Activated CD4-positive, alpha-beta T cell treated with anti-CD3 and anti-CD28 coated beads for 36 hours (primary cell): Measurements from ENCODE around the gene FRMD8. TPM values are rescaled to one million over a fixed set of nuclear protein-coding genes. Genes with fewer than 3 reads are reported as not detected.
"Not testable (repeated sequence)": the region's sequence is repeated elsewhere in the genome, so short reads cannot be mapped to it uniquely, and the experiment has no call there.

Source experiments
- ATAC-seq: fragments of 200-7000 bp; cut with Tn5 transposase; one replicate; pipeline ENCODE4 v1.10.0; 2021; ENCODE audit warnings: mild to moderate bottlenecking, moderate library complexity
- CTCF ChIA-PET: fragments of 350-600 bp; sonication (Branson Sonifier 250); formaldehyde crosslinking; loops from one replicate; lab custom pipeline; 2021; ENCODE audit warnings: antibody characterized with exemption; lab: Charles Lee
- POLR2A ChIA-PET: fragments of 350-600 bp; sonication (Branson Sonifier 250); formaldehyde crosslinking; loops from one replicate; lab custom pipeline; 2021; ENCODE audit warnings: antibody characterized with exemption, inconsistent platforms; lab: Charles Lee
- DNase-seq: peaks from one replicate; pipeline ENCODE4 v3.0.0-alpha.2; 2020
- H3K27ac Mint-ChIP-seq: one replicate; pipeline ENCODE4 v1.8.0; 2021; ENCODE audit warnings: mixed read lengths
- H3K27me3 Mint-ChIP-seq: one replicate; pipeline ENCODE4 v1.8.0; 2021; ENCODE audit warnings: mixed read lengths
- H3K36me3 Mint-ChIP-seq: one replicate; pipeline ENCODE4 v1.8.0; 2021; ENCODE audit warnings: low read depth, mixed read lengths
- H3K4me1 Mint-ChIP-seq: one replicate; pipeline ENCODE4 v1.8.0; 2021; ENCODE audit warnings: mixed read lengths
- H3K4me3 Mint-ChIP-seq: one replicate; pipeline ENCODE4 v1.8.0; 2021; ENCODE audit warnings: mild to moderate bottlenecking, moderate library complexity, mixed read lengths
- H3K9me3 Mint-ChIP-seq: one replicate; pipeline ENCODE4 v1.8.0; 2021; ENCODE audit warnings: low read depth, mixed read lengths
- intact Hi-C, 2 experiments: fragments of 100-400 bp; cut with DNase I in 1 of 2; cut with micrococcal nuclease in 1 of 2; formaldehyde crosslinking; loops; one replicate each; pipeline versions ENCODE4 v1.14.2 to v1.15.1; 2022 to 2024; cut with DNase I, micrococcal nuclease
- total RNA-seq, 2 experiments: library from RNA; stranded (reverse); gene quantifications; one replicate each; pipeline ENCODE4 v1.2.3, GENCODE V29; 2021

FRMD8 gene
- total RNA-seq, 2 experiments from 2014 or later: 32.7 to 37.5 TPM

DNA sequence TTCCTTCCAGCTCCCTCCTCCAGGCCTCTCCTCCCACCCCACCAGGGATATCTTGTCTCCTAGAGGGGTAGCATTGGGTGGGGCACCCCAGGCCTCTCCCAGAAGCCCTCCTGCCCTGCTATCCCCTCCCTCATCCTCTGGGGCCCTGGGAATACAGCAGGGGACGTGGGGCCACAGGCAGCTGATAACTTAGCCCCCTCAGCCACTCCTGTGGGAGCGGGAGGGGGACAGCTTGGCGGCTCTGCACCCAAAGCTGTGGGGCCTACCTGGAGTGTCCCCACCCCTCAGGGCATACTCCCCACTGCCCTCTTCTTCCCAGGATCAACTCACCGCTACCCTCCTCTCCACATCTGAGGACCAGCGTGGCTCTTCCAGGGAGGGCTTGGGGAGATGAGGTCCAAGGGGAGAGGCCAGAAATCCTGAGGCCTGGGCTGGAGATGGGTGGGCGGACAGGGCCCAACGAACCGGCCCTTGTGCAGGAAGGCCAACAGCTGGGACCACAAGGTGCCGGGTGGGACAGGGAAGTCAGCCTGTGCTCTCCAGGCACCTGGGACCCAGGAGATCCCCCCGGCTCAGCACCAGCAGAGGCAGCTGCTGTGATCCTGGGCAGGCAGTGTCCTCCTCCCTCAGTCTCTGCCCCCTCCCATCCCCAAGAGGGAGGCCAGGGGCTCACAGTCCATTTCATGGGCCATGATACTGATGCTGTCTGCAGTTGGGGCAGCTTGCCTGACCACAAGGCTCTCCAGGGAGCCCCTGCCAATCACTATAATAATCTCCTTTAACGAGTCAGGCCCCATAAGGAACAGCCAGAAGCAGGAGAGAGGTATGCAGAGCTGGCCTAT, 59.4 kb downstream of the FRMD8 start:
- peak overlapping the region; percentile 37 for H3K27ac Mint-ChIP-seq
- ChIA-PET CTCF (interaction anchor here (0.5 to 1.6 kb wide), 3 partner anchors 27 to 56 kb away, joined by 3 read pairs; no protein-coding TSS in a partner anchor), POLR2A (interaction anchor here (1.5 kb wide), 1 partner anchor 53 kb away, joined by 6 read pairs; the partner anchor contains the start of gene MALAT1)
- no peaks in the 10 kb centered on the region for H3K9me3 Mint-ChIP-seq
- H3K36me3 Mint-ChIP-seq: peaks cover 19% of the 10 kb centered on the region
- DNase-seq (peak; percentile 22), ATAC-seq (no peak)
- H3K4me3 Mint-ChIP-seq: no peak overlapping the region
- H3K4me1 Mint-ChIP-seq: peaks cover 21% of the 10 kb centered on the region
- intact Hi-C loops: no loop called here
- H3K27me3 Mint-ChIP-seq: no peaks in the 10 kb centered on the region

DNA sequence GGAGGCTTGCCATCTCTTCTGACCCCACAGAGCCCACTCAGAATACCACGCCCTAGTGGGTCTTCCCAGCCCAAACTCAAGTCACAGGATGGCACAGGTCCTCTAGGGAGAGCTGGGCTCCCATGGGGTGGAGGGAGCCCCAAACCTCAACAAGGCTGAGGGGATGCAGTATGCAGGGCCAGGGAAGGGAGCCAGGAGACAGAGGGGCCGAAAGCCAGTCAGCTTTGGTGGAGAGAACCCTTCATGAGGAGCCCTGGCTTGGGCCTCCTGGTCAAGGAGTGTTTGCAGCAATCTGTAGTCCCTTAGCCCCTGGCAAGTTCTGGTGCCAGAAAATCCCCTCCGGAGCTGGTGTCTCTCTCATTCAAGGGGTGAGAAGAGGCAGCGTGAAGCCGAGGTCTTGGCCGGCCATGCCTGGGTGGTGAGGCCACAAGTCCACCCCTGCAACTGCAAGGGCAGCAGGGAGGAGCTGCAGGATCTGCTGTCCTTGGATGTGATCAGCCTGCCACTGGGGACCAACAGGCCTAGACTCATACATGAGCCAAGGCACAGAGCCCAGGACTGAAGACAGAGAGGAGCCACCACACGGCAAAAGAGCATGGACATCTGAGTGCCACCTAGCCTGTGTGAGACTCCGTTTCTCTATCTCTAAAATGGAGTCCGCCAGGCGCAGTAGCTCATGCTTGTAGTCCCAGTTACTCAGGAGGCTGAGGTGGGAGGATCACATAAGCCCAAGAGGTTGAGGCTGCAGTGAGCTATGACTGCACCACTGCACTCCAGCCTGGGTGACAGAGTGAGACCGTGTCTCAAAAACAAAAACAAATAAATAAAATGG, 60.2 kb downstream of the FRMD8 start:
- CTCF ChIA-PET: interaction anchor here (0.5 to 1.6 kb wide), 6 partner anchors 26 to 94 kb away, joined by 3 read pairs; partner anchors contain the start of gene FRMD8
- no peaks in the 10 kb centered on the region for H3K9me3 Mint-ChIP-seq
- POLR2A ChIA-PET: interaction anchor here (1.0 to 1.5 kb wide), 2 partner anchors 27 to 52 kb away, joined by 6 read pairs; partner anchors contain the start of gene MALAT1
- ATAC-seq: peak; percentile 8
- H3K4me1 Mint-ChIP-seq: peaks cover 16% of the 10 kb centered on the region
- intact Hi-C loops: no loop called here
- no peak overlapping the region for H3K4me3 Mint-ChIP-seq
- H3K27ac Mint-ChIP-seq: no peak overlapping the region
- DNase-seq: peak; percentile 29
- H3K27me3 Mint-ChIP-seq: no peaks in the 10 kb centered on the region
- peaks cover 12% of the 10 kb centered on the region for H3K36me3 Mint-ChIP-seq

DNA sequence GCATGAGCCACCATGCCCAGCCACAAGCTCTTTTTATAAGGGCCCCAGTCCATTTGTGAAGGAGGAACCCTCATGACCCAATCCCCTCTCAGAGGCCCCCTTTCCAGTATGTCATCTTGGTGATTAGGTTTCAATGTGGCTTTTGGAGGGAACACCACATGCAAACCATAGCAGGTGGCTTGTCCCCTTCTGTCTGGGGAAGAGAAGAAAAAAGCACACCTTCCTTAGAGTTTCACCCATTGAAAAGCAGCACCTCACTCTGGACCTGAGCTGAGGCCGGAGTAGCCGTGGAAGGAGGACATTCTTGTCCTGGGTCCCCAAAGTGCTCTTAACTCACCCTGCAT, 61.6 kb downstream of the FRMD8 start:
- DNase-seq: no peak
- POLR2A ChIA-PET: interaction anchor here (0.9 to 1.0 kb wide), 2 partner anchors 24 to 28 kb away, joined by 3 to 6 read pairs; no protein-coding TSS in a partner anchor
- CTCF ChIA-PET: interaction anchor here (0.6 to 1.6 kb wide), 2 partner anchors 15 to 63 kb away, joined by 3 to 5 read pairs; no protein-coding TSS in a partner anchor
- ATAC-seq: no peak
- Mint-ChIP-seq H3K27me3 (no peaks in the 10 kb centered on the region), H3K9me3 (no peaks in the 10 kb centered on the region), H3K36me3 (peaks cover 7% of the 10 kb centered on the region), H3K27ac (no peak overlapping the region), H3K4me1 (peaks cover 14% of the 10 kb centered on the region), H3K4me3 (no peak overlapping the region)
- intact Hi-C loops: no loop called here

DNA sequence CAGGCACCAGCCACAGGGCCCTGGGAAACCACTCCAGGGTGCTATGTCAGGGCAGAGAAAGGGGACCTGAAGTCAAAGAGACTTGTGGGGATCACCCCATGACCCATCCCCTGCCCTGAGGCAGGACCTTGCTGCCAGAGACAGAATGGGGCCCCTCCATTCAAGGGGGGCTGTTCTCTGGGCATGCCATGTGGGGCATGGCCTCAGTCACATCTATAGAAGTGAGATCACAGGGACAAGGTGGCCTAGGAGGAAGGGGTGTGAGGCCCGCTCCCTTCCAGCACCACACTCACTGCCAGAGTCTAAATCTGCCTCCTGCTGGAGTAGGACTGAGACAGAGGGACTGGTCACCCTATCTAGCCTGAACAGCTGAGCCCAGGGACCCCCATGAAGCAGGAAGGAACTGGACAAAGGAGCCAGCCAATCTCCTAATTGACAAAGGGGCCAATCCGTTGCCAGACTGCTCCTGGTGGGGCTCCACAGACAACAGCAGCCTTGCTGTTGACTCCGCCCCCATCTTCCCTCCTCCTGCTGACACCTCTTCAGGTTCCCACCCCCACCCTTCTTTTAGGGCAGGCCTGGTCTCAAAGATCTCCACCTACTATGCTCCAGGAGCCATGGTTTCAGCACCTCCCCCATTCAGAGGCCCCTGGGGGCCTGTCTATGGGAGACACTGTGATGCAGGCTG, 62.1 kb downstream of the FRMD8 start:
- peak; percentile 10 for ATAC-seq
- H3K4me1 Mint-ChIP-seq: peaks cover 17% of the 10 kb centered on the region

DNA sequence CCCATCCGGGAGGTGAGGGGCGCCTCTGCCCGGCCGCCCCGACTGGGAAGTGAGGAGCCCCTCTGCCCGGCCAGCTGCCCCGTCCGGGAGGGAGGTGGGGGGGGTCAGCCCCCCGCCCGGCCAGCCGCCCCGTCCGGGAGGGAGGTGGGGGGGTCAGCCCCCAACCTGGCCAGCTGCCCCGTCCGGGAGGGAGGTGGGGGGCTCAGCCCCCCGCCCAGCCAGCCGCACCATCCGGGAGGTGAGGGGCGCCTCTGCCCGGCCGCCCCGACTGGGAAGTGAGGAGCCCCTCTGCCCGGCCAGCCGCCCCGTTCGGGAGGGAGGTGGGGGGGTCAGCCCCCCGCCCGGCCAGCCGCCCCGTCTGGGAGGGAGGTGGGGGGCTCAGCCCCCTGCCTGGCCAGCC, 64.9 kb downstream of the FRMD8 start:
- H3K36me3 Mint-ChIP-seq, H3K9me3 Mint-ChIP-seq, intact Hi-C loops, CTCF ChIA-PET, ATAC-seq, POLR2A ChIA-PET, H3K27me3 Mint-ChIP-seq, DNase-seq, H3K4me3 Mint-ChIP-seq, H3K27ac Mint-ChIP-seq: not testable (repeated sequence)
- peaks cover 33% of the 10 kb centered on the region for H3K4me1 Mint-ChIP-seq

More for the DNA sequence above, 62.1 kb downstream of the FRMD8 start:
- H3K36me3 Mint-ChIP-seq: peaks cover 5% of the 10 kb centered on the region
- no peaks in the 10 kb centered on the region for H3K9me3 Mint-ChIP-seq
- intact Hi-C loops: no loop called here
- DNase-seq: peak; percentile 42
- ChIA-PET POLR2A (interaction anchor here (1.0 kb wide), 1 partner anchor 51 kb away, joined by 3 read pairs; no protein-coding TSS in a partner anchor), CTCF (interaction anchor here (0.7 to 1.6 kb wide), 3 partner anchors 43 to 169 kb away, joined by 3 to 4 read pairs (median 3); no protein-coding TSS in a partner anchor)
- peak overlapping the region; percentile 10 for H3K27ac Mint-ChIP-seq
- H3K4me3 Mint-ChIP-seq: no peak overlapping the region
- H3K27me3 Mint-ChIP-seq: no peaks in the 10 kb centered on the region

DNA sequence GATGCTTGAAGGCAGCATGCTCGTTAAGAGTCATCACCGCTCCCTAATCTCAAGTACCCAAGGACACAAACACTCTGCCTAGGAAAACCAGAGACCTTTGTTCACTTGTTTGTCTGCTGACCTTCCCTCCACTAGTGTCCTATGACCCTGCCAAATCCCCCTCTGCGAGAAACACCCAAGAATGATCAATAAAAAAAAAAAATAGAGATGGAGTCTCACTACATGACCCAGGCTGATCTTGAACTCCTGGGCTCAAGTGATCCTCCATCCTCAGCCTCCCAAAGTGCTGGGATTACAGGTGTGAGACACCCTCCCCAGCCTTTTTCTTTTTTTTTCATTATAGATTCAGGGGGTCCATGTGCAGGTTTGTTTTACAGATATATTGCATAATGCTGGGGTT, 65.8 kb downstream of the FRMD8 start:
- H3K27ac Mint-ChIP-seq, H3K27me3 Mint-ChIP-seq, H3K36me3 Mint-ChIP-seq, H3K4me3 Mint-ChIP-seq, CTCF ChIA-PET, ATAC-seq, intact Hi-C loops, POLR2A ChIA-PET, H3K9me3 Mint-ChIP-seq: not testable (repeated sequence)
- peak; percentile 2 for DNase-seq
- H3K4me1 Mint-ChIP-seq: peaks cover 38% of the 10 kb centered on the region

DNA sequence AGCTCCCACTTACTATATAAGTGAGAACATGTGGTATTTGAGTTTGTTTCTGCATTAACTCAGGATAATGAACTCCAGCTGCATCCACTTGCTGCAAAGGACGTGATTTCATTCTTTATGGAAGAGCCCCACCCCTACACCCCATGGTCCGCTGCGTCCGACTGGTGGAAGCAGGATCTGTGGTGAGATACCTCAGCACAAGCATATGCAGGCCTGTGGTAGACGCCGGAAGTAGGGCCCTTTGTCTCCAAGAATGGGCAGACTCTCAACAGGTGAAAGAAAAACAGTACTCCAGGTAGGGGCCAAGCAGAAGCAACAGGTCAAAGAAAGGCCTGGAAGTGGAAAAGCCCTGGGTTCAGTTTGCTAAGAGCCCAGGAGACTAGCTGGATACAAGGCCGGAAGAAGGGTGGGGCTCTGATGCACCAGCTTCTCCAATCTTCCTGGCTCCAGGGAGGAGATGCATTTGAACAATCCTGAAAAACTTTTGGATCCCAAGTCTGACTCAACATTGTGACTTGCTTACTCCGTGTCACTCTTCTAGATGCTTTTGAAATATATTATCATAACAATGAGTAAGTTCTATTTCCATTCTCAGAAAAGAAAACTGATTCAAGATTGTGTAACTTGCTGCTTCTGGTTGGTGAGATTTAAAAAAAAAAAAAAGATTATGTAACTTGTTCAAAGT, 66.5 kb downstream of the FRMD8 start:
- ATAC-seq (no peak), DNase-seq (peak; percentile 2)
- Mint-ChIP-seq H3K27ac (peak overlapping the region; percentile 3), H3K4me1 (peaks cover 40% of the 10 kb centered on the region), H3K9me3 (no peaks in the 10 kb centered on the region), H3K36me3 (peaks cover 1% of the 10 kb centered on the region), H3K4me3 (no peak overlapping the region), H3K27me3 (no peaks in the 10 kb centered on the region)
- ChIA-PET POLR2A (interaction anchor here (0.6 kb wide), 1 partner anchor 135 kb away, joined by 3 read pairs; no protein-coding TSS in a partner anchor), CTCF (interaction anchor here (0.7 to 1.3 kb wide), 2 partner anchors 40 to 183 kb away, joined by 3 read pairs; no protein-coding TSS in a partner anchor)
- intact Hi-C loops: no loop called here

DNA sequence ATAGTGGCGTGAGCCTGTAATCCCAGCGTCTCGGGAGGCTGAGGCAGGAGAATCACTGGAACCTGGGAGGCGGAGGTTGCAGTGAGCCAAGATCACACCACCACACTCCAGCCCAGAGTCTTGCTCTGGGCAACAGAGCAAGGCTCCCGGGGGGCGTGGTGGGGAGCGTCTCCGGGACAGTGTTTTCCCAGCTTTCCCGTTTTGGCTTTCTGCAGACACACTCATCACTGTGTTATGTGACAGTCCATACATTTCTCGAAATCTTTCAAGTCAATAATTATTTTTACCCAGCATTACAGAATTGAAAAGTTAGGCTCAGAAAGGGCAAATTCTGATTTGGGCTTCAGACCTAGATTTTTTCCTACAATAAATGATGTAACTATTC, 67.9 kb downstream of the FRMD8 start:
- peak overlapping the region; percentile 92 for H3K4me3 Mint-ChIP-seq
- H3K36me3 Mint-ChIP-seq: peaks cover 1% of the 10 kb centered on the region
- no peaks in the 10 kb centered on the region for H3K9me3 Mint-ChIP-seq
- peak overlapping the region; percentile 85 for H3K27ac Mint-ChIP-seq
- H3K4me1 Mint-ChIP-seq: peaks cover 37% of the 10 kb centered on the region
- DNase-seq (no peak), ATAC-seq (no peak)
- no peaks in the 10 kb centered on the region for H3K27me3 Mint-ChIP-seq
- intact Hi-C loops: loop anchor here in 1 of 2 experiments (2.0 kb wide), 1 partner anchor 14 kb away; no protein-coding TSS in a partner anchor
- POLR2A ChIA-PET: interaction anchor here (1.0 kb wide), 1 partner anchor 26 kb away, joined by 4 read pairs; no protein-coding TSS in a partner anchor
- CTCF ChIA-PET: interaction anchor here (0.8 to 1.3 kb wide), 2 partner anchors 39 to 58 kb away, joined by 3 read pairs; no protein-coding TSS in a partner anchor

DNA sequence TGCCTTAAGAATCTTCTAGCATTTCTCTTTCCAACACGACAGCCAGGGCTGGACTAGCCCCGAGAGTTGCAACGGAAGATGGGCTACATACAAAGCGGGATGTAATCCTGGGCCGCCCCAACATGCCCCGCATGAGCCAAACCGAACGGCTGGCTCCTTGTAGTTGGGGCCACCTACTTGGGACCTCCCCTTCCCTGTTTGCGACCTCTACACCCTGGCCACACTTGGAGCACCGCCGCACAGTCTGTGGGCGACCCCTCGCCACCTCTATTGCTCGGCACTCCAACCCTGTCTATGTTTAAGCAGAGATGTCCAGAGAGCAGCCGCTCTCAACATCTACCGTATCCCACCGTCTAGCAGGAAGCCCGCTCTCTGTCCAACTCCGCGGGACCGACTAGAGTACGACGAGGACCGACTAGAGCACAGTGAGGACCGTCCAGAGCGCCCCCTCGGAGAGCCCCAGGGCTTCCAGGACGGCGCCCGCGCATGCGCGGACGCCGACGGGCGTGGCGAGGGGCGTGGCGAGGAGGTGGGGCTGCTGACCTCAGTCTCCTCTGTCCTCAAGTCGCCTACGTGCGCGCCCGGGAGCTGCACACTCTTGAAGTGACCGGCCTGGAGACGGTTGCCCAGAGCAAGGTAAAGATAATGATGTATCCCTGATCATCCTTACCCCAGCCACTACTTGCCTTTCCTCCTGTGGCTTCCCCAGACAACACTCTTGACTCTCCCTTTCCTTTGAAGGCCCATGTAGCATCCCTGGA, 68.4 kb downstream of the FRMD8 start:
- peak; percentile 94 for ATAC-seq
- DNase-seq: peak; percentile 91
- Mint-ChIP-seq H3K4me3 (peak overlapping the region; percentile 92), H3K27ac (peak overlapping the region; percentile 85), H3K36me3 (peaks cover 1% of the 10 kb centered on the region), H3K27me3 (no peaks in the 10 kb centered on the region), H3K9me3 (no peaks in the 10 kb centered on the region), H3K4me1 (peaks cover 40% of the 10 kb centered on the region)
- intact Hi-C loops: loop anchor here (1.0 to 2.0 kb wide), 2 partner anchors 14 to 73 kb away; partner anchors contain the start of gene SLC25A45 (in 1 of the 2)
- ChIA-PET CTCF (interaction anchor here (1.0 to 1.4 kb wide), 2 partner anchors 14 to 17 kb away, joined by 3 read pairs; no protein-coding TSS in a partner anchor), POLR2A (interaction anchor here (0.8 to 1.0 kb wide), 5 partner anchors 17 to 44 kb away, joined by 3 to 6 read pairs (median 4); partner anchors contain the start of genes MALAT1 and NEAT1)
